A549 (cell line): ENCODE measurements around the gene OTULIN. TPM values are rescaled to one million over a fixed set of nuclear protein-coding genes. Genes with fewer than 3 reads are reported as not detected.

Source experiments
- ATAC-seq, 2 experiments: fragments of 200-7000 bp in 1 of 2; fragments of >200 bp in 1 of 2; cut with Nextera tagmentation in 1 of 2; cut with Tn5 transposase in 1 of 2; 3 replicates each; pipeline versions ENCODE4 v1.8.0 to v1.9.1; 2018 to 2020; ENCODE audit warnings: mild to moderate bottlenecking in 1 of 2, moderate library complexity in 1 of 2
- CTCF ChIA-PET: fragments of 300-600 bp; sonication (Branson Sonifier 250); formaldehyde crosslinking; extraction: SDS; loops from one replicate; lab custom pipeline; 2021; ENCODE audit warnings: antibody characterized with exemption, inconsistent platforms; lab: Yijun Ruan, JAX
- POLR2A ChIA-PET: fragments of 350-600 bp; formaldehyde crosslinking; extraction: SDS; loops from one replicate; lab custom pipeline; 2021; ENCODE audit warnings: antibody characterized with exemption, inconsistent platforms; lab: Yijun Ruan, JAX
- DNase-seq, 2 experiments: peaks; one replicate each; pipeline versions ENCODE4 v3.0.0 to v3.0.0-alpha.2; 2011 to 2016; ENCODE audit warnings: low read depth in 1 of 2, low spot score in 1 of 2
- FAIRE-seq: peaks from 2 replicates; lab custom pipeline; 2011; peaks lifted over from hg19 to GRCh38; lab: Jason Lieb, UNC
- H3K27ac ChIP-seq, 2 experiments: fragments of >200 bp; sonication (Bioruptor Twin); formaldehyde crosslinking; 3 replicates each; pipeline ENCODE4 v1.5.1; 2016 to 2017
- H3K4me1 ChIP-seq: fragments of >200 bp; sonication (Bioruptor Twin); formaldehyde crosslinking; 3 replicates; pipeline ENCODE4 v1.6.1; 2016
- H3K4me2 ChIP-seq: fragments of >200 bp; sonication (Bioruptor Twin); formaldehyde crosslinking; 3 replicates; pipeline ENCODE4 v1.6.1; 2016
- H3K4me3 ChIP-seq: fragments of >200 bp; sonication (Bioruptor Twin); formaldehyde crosslinking; 3 replicates; pipeline ENCODE4 v1.5.1; 2016
- H3K9me3 ChIP-seq: fragments of >200 bp; sonication (Bioruptor Twin); formaldehyde crosslinking; 3 replicates; pipeline ENCODE4 v1.6.1; 2016
- BHLHE40 ChIP-seq: IDR thresholded peaks from 2 replicates; pipeline ENCODE4 v1.6.1; 2012; ENCODE audit warnings: low read depth, low read length, inconsistent platforms
- CHD4 ChIP-seq: fragments of 200-600 bp; sonication (generic); IDR thresholded peaks from 2 replicates; pipeline ENCODE4 v1.6.1; 2016; ENCODE audit warnings: antibody characterized with exemption, mild to moderate bottlenecking, borderline replicate concordance
- EP300 ChIP-seq, 2 experiments: fragments of >200 bp; sonication (Bioruptor Twin); formaldehyde crosslinking; IDR thresholded peaks; 2 replicates in 1 of 2; 3 replicates in 1 of 2; pipeline ENCODE4 v1.6.1; 2016 to 2017
- ESRRA ChIP-seq: fragments of 150-350 bp; IDR thresholded peaks from 2 replicates; pipeline ENCODE4 v1.6.1; 2014; ENCODE audit warnings: mild to moderate bottlenecking, low read length, borderline replicate concordance
- HDAC2 ChIP-seq: fragments of 200-600 bp; sonication (generic); IDR thresholded peaks from 2 replicates; pipeline ENCODE4 v1.6.1; 2016
- HEYL ChIP-seq: fragments of 250-450 bp; sonication (Bioruptor Pico); IDR thresholded peaks from 2 replicates; pipeline ENCODE4 v1.8.0; 2021; ENCODE audit warnings: mild to moderate bottlenecking, moderate library complexity
- MAFK ChIP-seq: fragments of 450-650 bp; IDR thresholded peaks from 2 replicates; pipeline ENCODE4 v1.6.1; 2014; ENCODE audit not compliant: partially characterized antibody
- MAZ ChIP-seq: fragments of 150-350 bp; IDR thresholded peaks from 2 replicates; pipeline ENCODE4 v1.6.1; 2014; ENCODE audit warnings: antibody characterized with exemption, low read depth, low read length, borderline replicate concordance
- PHF8 ChIP-seq: fragments of 200-600 bp; sonication (generic); IDR thresholded peaks from 2 replicates; pipeline ENCODE4 v1.6.1; 2016; ENCODE audit warnings: low read depth, mild to moderate bottlenecking, antibody characterized with exemption, moderate library complexity, borderline replicate concordance
- POLR2A ChIP-seq: IDR thresholded peaks from 2 replicates; pipeline ENCODE4 v1.6.1; 2012; ENCODE audit warnings: mild to moderate bottlenecking, low read length
- REST ChIP-seq: fragments of 200-600 bp; sonication (generic); IDR thresholded peaks from 2 replicates; pipeline ENCODE4 v1.6.1; 2016; ENCODE audit warnings: antibody characterized with exemption, mild to moderate bottlenecking, moderate library complexity
- RNF2 ChIP-seq: fragments of 200-600 bp; sonication (generic); IDR thresholded peaks from 2 replicates; pipeline ENCODE4 v1.6.1; 2016; ENCODE audit warnings: low read depth, mild to moderate bottlenecking, antibody characterized with exemption, moderate library complexity, borderline replicate concordance
- SREBF2 ChIP-seq: fragments of 450-650 bp; IDR thresholded peaks from 2 replicates; pipeline ENCODE4 v1.6.1; 2014; ENCODE audit warnings: mild to moderate bottlenecking, moderate library complexity
- ZNF302 ChIP-seq: fragments of 250-450 bp; sonication (Bioruptor Pico); IDR thresholded peaks from 2 replicates; pipeline ENCODE4 v1.9.0; 2021; ENCODE audit warnings: inconsistent platforms, mild to moderate bottlenecking, moderate library complexity
- ZSCAN20 ChIP-seq: fragments of 250-450 bp; sonication (Bioruptor Pico); IDR thresholded peaks from 2 replicates; pipeline ENCODE4 v1.8.0; 2022; ENCODE audit warnings: mild to moderate bottlenecking, moderate library complexity
- WGBS: methylation state at CpG from one replicate; pipeline ENCODE4 v1.1.6; 2017; ENCODE audit errors: missing lambda C conversion rate; 5-methylcytosine and 5-hydroxymethylcytosine counted together
- polyA plus RNA-seq, 4 experiments: library from polyadenylated mRNA; depleted of rRNA in 3 of 4; stranded (reverse); fragments of >200 nt; fragmentation: RNase III in 1 of 4; extraction: RNeasy Plus Mini Kit Qiagen cat#74134 plus additional on column Dnase treatment in 1 of 4; gene quantifications; 2 replicates in 3 of 4; 3 replicates in 1 of 4; pipeline ENCODE4 v1.2.3, GENCODE V29; 2011 to 2017

The OTULIN gene
- polyA plus RNA-seq, 2 of the 4 experiments (the other 2 are of a cell fraction), result 13.5 to 17.8 TPM

- Histone ChIP-seq H3K9me3 (no peaks in the 10 kb centered on the region), H3K4me3 (no peak overlapping the region), H3K27ac (no peak overlapping the region), H3K4me2 (peak overlapping the region; percentile 87; the same call in 1 of the 3 replicates)
- WGBS, result 96% methylated on average over 7 of the region's 7 CpGs
- ChIA-PET POLR2A (no interaction called here), CTCF (interaction anchor here (1.3 to 5.1 kb wide), 3 partner anchors 14 to 23 kb away, joined by 3 to 32 read pairs (median 4); no protein-coding TSS in a partner anchor)
- FAIRE-seq, result no peak
- no peak for DNase-seq
- ATAC-seq, result no peak
- TF ChIP-seq MAFK (peak; percentile 41), MAZ (no peak)
- TF ChIP-seq, all 56 proteins: peak for 1
- peaks cover 40% of the 10 kb centered on the region for H3K4me1 ChIP-seq
Measured at GRCh38 chr5:14662721-14663260, 1.7 kb upstream of the OTULIN start.

GRCh38 chr5:14663734-14664269 lies 716 bp upstream of the OTULIN start:
- Histone ChIP-seq H3K4me3 (peak overlapping the region; percentile 65), H3K4me2 (peak overlapping the region; percentile 87), H3K27ac (peak overlapping the region; percentile 83 to 96), H3K9me3 (no peaks in the 10 kb centered on the region), H3K4me1 (peaks cover 46% of the 10 kb centered on the region)
- DNase-seq, result no peak
- ChIA-PET CTCF (interaction anchor here (5.1 kb wide), 1 partner anchor 15 kb away, joined by 32 read pairs; no protein-coding TSS in a partner anchor), POLR2A (no interaction called here)
- ATAC-seq, result peak; percentile 27 to 59; a peak in 4 of 6 replicates
- no peak for FAIRE-seq
- TF ChIP-seq HDAC2 (no peak), RNF2 (0 out of 2 replicates have a peak, but pooled peaks have one; percentile 26)
- 7% methylated on average over 23 of the region's 24 CpGs for WGBS

GRCh38 chr5:14665101-14665822 lies 744 bp downstream of the OTULIN start:
- DNase-seq (peak; percentile 29 to 46), FAIRE-seq (no peak), ATAC-seq (peak; percentile 30 to 39; a peak in 5 of 6 replicates)
- ChIA-PET CTCF (no interaction called here), POLR2A (no interaction called here)
- H3K27ac ChIP-seq, result peak overlapping the region; percentile 83 to 96
- H3K9me3 ChIP-seq, result no peaks in the 10 kb centered on the region
- peaks cover 47% of the 10 kb centered on the region for H3K4me1 ChIP-seq
- TF ChIP-seq HEYL (no peak), ZSCAN20 (CRISPR knock-in tag) (no peak), CHD4 (no peak), ESRRA (no peak), SREBF2 (no peak)
- peak overlapping the region; percentile 65 for H3K4me3 ChIP-seq
- WGBS, result 9% methylated on average over 19 of the region's 21 CpGs
- H3K4me2 ChIP-seq, result peak overlapping the region; percentile 90

- FAIRE-seq, result no peak
- CTCF ChIA-PET, result interaction anchor here (1.6 kb wide), 1 partner anchor 19 kb away, joined by 5 read pairs; no protein-coding TSS in a partner anchor
- peak overlapping the region; percentile 17 to 96; a peak in 4 of 6 replicates for H3K27ac ChIP-seq
- H3K4me3 ChIP-seq, result peak overlapping the region; percentile 65
- peaks cover 48% of the 10 kb centered on the region for H3K4me1 ChIP-seq
- POLR2A ChIA-PET, result no interaction called here
- H3K4me2 ChIP-seq, result peak overlapping the region; percentile 90
- WGBS, result 39% methylated on average over 7 of the region's 7 CpGs
- no peak for TF ChIP-seq POLR2A
- no peak for TF ChIP-seq ZNF302
- peak; percentile 51; the same call in 1 of the 2 replicates for TF ChIP-seq BHLHE40
- TF ChIP-seq PHF8, result no peak
- no peak for TF ChIP-seq REST
- no peak for TF ChIP-seq EP300 (IDR thresholded peaks at IDR 0.05)
- no peaks in the 10 kb centered on the region for H3K9me3 ChIP-seq
- peak; percentile 17 to 46 for DNase-seq
- ATAC-seq, result peak in 1 of 2 experiments; percentile 49; a peak in 3 of 6 replicates
Measured at GRCh38 chr5:14665949-14666348, 1.4 kb downstream of the OTULIN start.
